Measurements from ENCODE around the gene BTBD2.

- TF ChIP-seq CTCF (IDR thresholded peaks at IDR 0.05): no peak
- TF ChIP-seq POLR2A (IDR thresholded peaks at IDR 0.05): no peak
Observed at GRCh38 chr19:2064395-2064787, 48.9 kb upstream of the BTBD2 start.

Data from adrenal gland (tissue), 5 donors.